Activated CD4-positive, alpha-beta T cell treated with anti-CD3 and anti-CD28 coated beads, Interleukin-2, Interleukin-4, amounts not matched to agents 100 ng/mL and 50 ng/mL, durations not matched to agents 16 hours and 8 hours (primary cell): ENCODE data around the gene PTPRN2.
"Not testable (repeated sequence)": the region's sequence is repeated elsewhere in the genome, so short reads cannot be mapped to it uniquely, and the experiment has no call there.

Experiments
- DNase-seq: peaks from one replicate; pipeline ENCODE4 v3.0.0-alpha.2; 2020; ENCODE audit warnings: low spot score

The PTPRN2 gene

GRCh38 chr7:158278745-158279320, 308.8 kb downstream of the PTPRN2 start:
- DNase-seq, result no peak

GRCh38 chr7:158277219-158278141, 310.1 kb downstream of the PTPRN2 start:
- no peak for DNase-seq

- DNase-seq, result no peak
Measured at GRCh38 chr7:158276414-158277218, 311.0 kb downstream of the PTPRN2 start.

GRCh38 chr7:158275711-158276413, 311.8 kb downstream of the PTPRN2 start:
- DNase-seq, result no peak

- no peak for DNase-seq
Measured at GRCh38 chr7:158274996-158275395, 312.6 kb downstream of the PTPRN2 start.

- DNase-seq, result no peak
Measured at GRCh38 chr7:158274404-158274811, 313.2 kb downstream of the PTPRN2 start.

GRCh38 chr7:158273756-158274342, 313.8 kb downstream of the PTPRN2 start:
- not testable (repeated sequence) for DNase-seq

- DNase-seq, result no peak
Measured at GRCh38 chr7:158273138-158273651, 314.4 kb downstream of the PTPRN2 start.

GRCh38 chr7:158272509-158273137, 315.0 kb downstream of the PTPRN2 start:
- no peak for DNase-seq

GRCh38 chr7:158272091-158272490, 315.5 kb downstream of the PTPRN2 start:
- no peak for DNase-seq

- no peak for DNase-seq
Measured at GRCh38 chr7:158271646-158272045, 316.0 kb downstream of the PTPRN2 start.

GRCh38 chr7:158270856-158271413, 316.7 kb downstream of the PTPRN2 start:
- no peak for DNase-seq

- no peak for DNase-seq
Measured at GRCh38 chr7:158270106-158270775, 317.4 kb downstream of the PTPRN2 start.

GRCh38 chr7:158268816-158269535, 318.6 kb downstream of the PTPRN2 start:
- no peak for DNase-seq

- DNase-seq, result no peak
Measured at GRCh38 chr7:158267742-158268435, 319.7 kb downstream of the PTPRN2 start.

- DNase-seq, result no peak
Measured at GRCh38 chr7:158266817-158267741, 320.5 kb downstream of the PTPRN2 start.

GRCh38 chr7:158266426-158266816, 321.2 kb downstream of the PTPRN2 start:
- no peak for DNase-seq

- DNase-seq, result no peak
Measured at GRCh38 chr7:158265743-158266080, 321.9 kb downstream of the PTPRN2 start.
